Measurements from ENCODE around the gene BORCS8. TPM values are rescaled to one million over a fixed set of nuclear protein-coding genes. Genes with fewer than 3 reads are reported as not detected.

BORCS8 gene
- total and polyA plus RNA-seq, 2 of the 4 experiments (the other 2 are of a cell fraction) = 16.7 to 33.9 TPM

DNA sequence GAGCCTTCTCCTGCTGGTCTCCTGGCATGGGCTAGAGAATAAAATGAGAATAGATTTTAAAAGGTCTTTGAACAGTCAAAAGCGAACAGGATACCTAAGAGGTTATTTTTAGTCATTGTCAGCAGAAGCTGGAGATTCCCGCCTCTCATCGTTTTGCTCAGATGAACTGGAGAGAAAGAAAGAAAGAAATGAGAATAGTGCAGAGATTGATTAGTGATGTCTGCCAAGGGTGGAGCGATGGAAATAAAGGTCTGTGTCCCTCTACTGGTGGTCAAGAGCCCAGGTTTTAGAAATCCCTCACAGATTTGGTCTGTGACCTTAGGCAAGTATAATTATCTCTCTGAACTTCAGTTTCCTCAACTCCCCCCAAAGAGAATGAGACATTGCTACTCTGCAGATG is 25.1 kb upstream of the BORCS8 start:
- Histone ChIP-seq H2AFZ (replicated peaks; ENCODE audit: low read length, poor library complexity) (no peak overlapping the region), H3K23ac (ENCODE audit: low read depth, low read length) (no peak overlapping the region), H2AK9ac (replicated peaks; ENCODE audit: low read depth, low read length, poor library complexity) (no peak overlapping the region), H3K27me3 (ENCODE audit: control insufficient read depth, insufficient read depth, low read length) (peaks cover 19% of the 10 kb centered on the region), H2BK15ac (ENCODE audit: low read depth, low read length) (no peak overlapping the region), H4K91ac (ENCODE audit: insufficient read depth, low read depth, low read length) (no peak overlapping the region), H3K9ac (ENCODE audit: low read depth, low read length) (no peak overlapping the region), H3K4me3 (ENCODE audit: insufficient read depth, low read depth, low read length) (no peak overlapping the region), H4K20me1 (ENCODE audit: insufficient read depth, low read length) (peaks cover 6% of the 10 kb centered on the region; the same call in 1 of the 2 replicates), H3K36me3 (ENCODE audit: control insufficient read depth, insufficient read depth, low read length) (no peaks in the 10 kb centered on the region), H2BK5ac (ENCODE audit: low read depth, low read length, poor library complexity, severe bottlenecking) (no peak overlapping the region), H3K14ac (replicated peaks; ENCODE audit: low read depth, low read length) (no peak overlapping the region), H3K4ac (ENCODE audit: low read depth, low read length) (no peak overlapping the region), H3K4me1 (ENCODE audit: control insufficient read depth, insufficient read depth, low read length) (no peaks in the 10 kb centered on the region), H2BK20ac (ENCODE audit: low read depth, low read length) (no peak overlapping the region), H3K4me2 (ENCODE audit: low read depth, low read length) (no peak overlapping the region), H3K9me3 (ENCODE audit: control insufficient read depth, insufficient read depth, low read length) (no peaks in the 10 kb centered on the region), H3K18ac (ENCODE audit: low read depth, low read length) (no peak overlapping the region), H2AK5ac (ENCODE audit: low read depth, low read length) (no peak overlapping the region), H4K5ac (ENCODE audit: low read depth, low read length) (no peak overlapping the region), H3K56ac (ENCODE audit: extremely low read depth, insufficient read depth, low read length) (no peak overlapping the region), H3K79me1 (ENCODE audit: low read depth in 1 of 2, low read length in 2 of 2) (no peaks in the 10 kb centered on the region), H4K8ac (ENCODE audit: low read depth in 2 of 2, low read length in 2 of 2) (no peak overlapping the region), H2BK120ac (ENCODE audit: low read depth, low read length) (no peak overlapping the region), H3K9me1 (ENCODE audit: insufficient read depth, low read length) (0 out of 2 replicates have a peak, but pooled peaks cover 2% of the 10 kb centered on the region), H3K27ac (ENCODE audit: insufficient read depth, low read length) (no peak overlapping the region)
- ChIA-PET POLR2A (ENCODE audit: unreplicated experiment) (no interaction called here), CTCF (no interaction called here)
- in situ Hi-C loops (cut with MboI; ENCODE audit: low sequenced_read_pairs) = no loop called here
- WGBS, 2 experiments (ENCODE audit: extremely low coverage in 2 of 2, insufficient read length in 1 of 2) = 67% methylated on average over 1 of the region's 4 CpGs; no CpG with 5 or more reads in 1 of the 2 experiments
- TF ChIP-seq FOS (IDR thresholded peaks at IDR 0.05; ENCODE audit: low read depth, low read length) (no peak), CEBPB (IDR thresholded peaks at IDR 0.05; ENCODE audit: low read depth, low read length) (no peak), MAFK (IDR thresholded peaks at IDR 0.05; ENCODE audit: low read depth, low read length) (no peak), RAD21 (IDR thresholded peaks at IDR 0.05; ENCODE audit: low read length) (no peak), MXI1 (IDR thresholded peaks at IDR 0.05; ENCODE audit: borderline replicate concordance, low read depth, low read length) (no peak), USF2 (IDR thresholded peaks at IDR 0.05; ENCODE audit: low read depth, low read length) (no peak), RFX5 (IDR thresholded peaks at IDR 0.05; ENCODE audit: low read depth, low read length) (no peak), RCOR1 (IDR thresholded peaks at IDR 0.05; ENCODE audit: insufficient replicate concordance, low read length) (no peak)
- no TSS peak for BruUV-seq (replicated peaks)
- peak; percentile 16 for DNase-seq
- intact Hi-C loops (cut with micrococcal nuclease) = no loop called here
- no peak for ATAC-seq (ENCODE audit: low read depth)
- dilution Hi-C loops (cut with HindIII; ENCODE audit: low sequenced_read_pairs, unreplicated experiment) = no loop called here

Data from IMR-90 (cell line).